ENCODE results near the gene FBXO4.

The FBXO4 gene

GRCh38 chr5:41896230-41896629 lies 28.9 kb upstream of the FBXO4 start:
- no peak overlapping the region for H3K4me2 ChIP-seq

GRCh38 chr5:41903382-41903891 lies 21.6 kb upstream of the FBXO4 start:
- H3K27ac ChIP-seq, result peak overlapping the region; percentile 27; the same call in 1 of the 2 replicates

More at GRCh38 chr5:41896230-41896629, 28.9 kb upstream of the FBXO4 start:
- no peak overlapping the region for H3K9ac ChIP-seq
- no peaks in the 10 kb centered on the region for H3K79me2 ChIP-seq (ENCODE audit: insufficient read depth, low read depth)
- no peak overlapping the region for H3K4me3 ChIP-seq (IDR thresholded peaks at IDR 0.05; ENCODE audit: insufficient read depth, low read depth, low read length)
- no peak for TF ChIP-seq CTCF (conservative IDR thresholded peaks at IDR 0.05; ENCODE audit: low read depth, low read length)
- no peaks in the 10 kb centered on the region for H3K27me3 ChIP-seq (ENCODE audit: insufficient read depth, low read depth)
- peaks cover 30% of the 10 kb centered on the region for H3K4me1 ChIP-seq (ENCODE audit: low read depth, poor library complexity, severe bottlenecking)
- H3K36me3 ChIP-seq (ENCODE audit: insufficient read depth), result no peaks in the 10 kb centered on the region
- no peaks in the 10 kb centered on the region for H4K20me1 ChIP-seq (ENCODE audit: insufficient read depth)
- H2AFZ ChIP-seq (ENCODE audit: low read depth), result no peak overlapping the region
- no peak overlapping the region for H3K27ac ChIP-seq

GRCh38 chr5:41903892-41904799 lies 20.9 kb upstream of the FBXO4 start, which contains the start of gene RIMOC1:
RIMOC1 (plus strand) TSS chr5:41904344; CDS start chr5:41904368, 24 bp downstream.
- Histone ChIP-seq H4K20me1 (ENCODE audit: insufficient read depth) (0 out of 2 replicates have a peak, but pooled peaks cover 3% of the 10 kb centered on the region), H3K79me2 (ENCODE audit: insufficient read depth, low read depth) (peaks cover 25% of the 10 kb centered on the region; the same call in 1 of the 2 replicates), H3K4me1 (ENCODE audit: low read depth, poor library complexity, severe bottlenecking) (peaks cover 25% of the 10 kb centered on the region), H3K27ac (peak within 1 kb of the TSS; percentile 51), H3K4me2 (peak within 1 kb of the TSS; percentile 90), H3K36me3 (ENCODE audit: insufficient read depth) (no peaks in the 10 kb centered on the region), H3K27me3 (ENCODE audit: insufficient read depth, low read depth) (no peaks in the 10 kb centered on the region), H3K9ac (peak within 1 kb of the TSS; percentile 83), H3K4me3 (IDR thresholded peaks at IDR 0.05; ENCODE audit: insufficient read depth, low read depth, low read length) (peak within 1 kb of the TSS; percentile 72), H2AFZ (ENCODE audit: low read depth) (peak within 1 kb of the TSS; percentile 70)
- TF ChIP-seq CTCF (conservative IDR thresholded peaks at IDR 0.05; ENCODE audit: low read depth, low read length), result no peak

More at GRCh38 chr5:41903382-41903891, 21.6 kb upstream of the FBXO4 start:
- H3K4me2 ChIP-seq, result peak overlapping the region; percentile 75
- peak overlapping the region; percentile 70 for H2AFZ ChIP-seq (ENCODE audit: low read depth)
- peaks cover 25% of the 10 kb centered on the region for H3K4me1 ChIP-seq (ENCODE audit: low read depth, poor library complexity, severe bottlenecking)
- H3K36me3 ChIP-seq (ENCODE audit: insufficient read depth), result no peaks in the 10 kb centered on the region
- H4K20me1 ChIP-seq (ENCODE audit: insufficient read depth), result 0 out of 2 replicates have a peak, but pooled peaks cover 3% of the 10 kb centered on the region
- H3K27me3 ChIP-seq (ENCODE audit: insufficient read depth, low read depth), result no peaks in the 10 kb centered on the region
- TF ChIP-seq CTCF (conservative IDR thresholded peaks at IDR 0.05; ENCODE audit: low read depth, low read length), result no peak
- H3K9ac ChIP-seq, result peak overlapping the region; percentile 33; the same call in 1 of the 2 replicates
- H3K79me2 ChIP-seq (ENCODE audit: insufficient read depth, low read depth), result peaks cover 25% of the 10 kb centered on the region; the same call in 1 of the 2 replicates
- no peak overlapping the region for H3K4me3 ChIP-seq (IDR thresholded peaks at IDR 0.05; ENCODE audit: insufficient read depth, low read depth, low read length)

- no peak overlapping the region for H3K4me3 ChIP-seq (IDR thresholded peaks at IDR 0.05; ENCODE audit: insufficient read depth, low read depth, low read length)
- H3K4me2 ChIP-seq, result no peak overlapping the region
- H3K27me3 ChIP-seq (ENCODE audit: insufficient read depth, low read depth), result no peaks in the 10 kb centered on the region
- H3K27ac ChIP-seq, result no peak overlapping the region
- H3K36me3 ChIP-seq (ENCODE audit: insufficient read depth), result 0 out of 2 replicates have a peak, but pooled peaks cover 4% of the 10 kb centered on the region
- H4K20me1 ChIP-seq (ENCODE audit: insufficient read depth), result 0 out of 2 replicates have a peak, but pooled peaks cover 3% of the 10 kb centered on the region
- no peak for TF ChIP-seq CTCF (conservative IDR thresholded peaks at IDR 0.05; ENCODE audit: low read depth, low read length)
- H3K79me2 ChIP-seq (ENCODE audit: insufficient read depth, low read depth), result peaks cover 25% of the 10 kb centered on the region; the same call in 1 of the 2 replicates
- no peak overlapping the region for H2AFZ ChIP-seq (ENCODE audit: low read depth)
- peaks cover 25% of the 10 kb centered on the region for H3K4me1 ChIP-seq (ENCODE audit: low read depth, poor library complexity, severe bottlenecking)
- no peak overlapping the region for H3K9ac ChIP-seq
Observed at GRCh38 chr5:41906151-41906550, 18.9 kb upstream of the FBXO4 start.

All from KMS-11 (cell line).